Suprapubic skin (tissue), 3 donors: ENCODE data around the gene KCNT2.

Experiments used
- EP300 ChIP-seq: sonication (generic); formaldehyde crosslinking; IDR thresholded peaks from one replicate; pipeline ENCODE4 v1.6.1; 2017; ENCODE audit warnings: antibody characterized with exemption
- TF ChIP-seq, protein P1 (sequence below), 2 donors: fragments of 200-600 bp in 1 of 2; fragments of 450-650 bp in 1 of 2; sonication (generic) in 1 of 2; IDR thresholded peaks; one replicate each; pipeline ENCODE4 v1.5.1; 2016 to 2019; ENCODE audit warnings: antibody characterized with exemption in 2 of 2, mild to moderate bottlenecking in 1 of 2, moderate library complexity in 1 of 2

DNA sequence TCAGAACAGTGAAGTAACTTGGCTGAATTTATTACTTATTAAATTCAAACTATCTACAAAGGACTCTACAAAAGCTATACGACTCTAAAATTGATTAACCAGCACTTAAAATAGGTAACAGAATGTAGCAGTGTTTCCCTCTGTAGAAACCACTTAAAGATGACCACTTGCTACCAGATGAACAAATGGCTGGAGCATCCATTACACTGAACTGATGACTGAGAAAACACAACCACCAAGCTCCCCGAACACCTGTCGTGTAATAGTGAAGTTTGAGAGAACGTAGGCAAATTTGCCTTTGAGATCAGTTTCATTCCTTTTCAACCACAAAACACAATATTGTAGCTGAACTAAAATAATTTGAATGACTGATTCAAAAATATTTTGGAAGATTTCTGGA lies 226.7 kb downstream of the KCNT2 start:
- no peak for TF ChIP-seq EP300
- TF ChIP-seq, protein P1, sequence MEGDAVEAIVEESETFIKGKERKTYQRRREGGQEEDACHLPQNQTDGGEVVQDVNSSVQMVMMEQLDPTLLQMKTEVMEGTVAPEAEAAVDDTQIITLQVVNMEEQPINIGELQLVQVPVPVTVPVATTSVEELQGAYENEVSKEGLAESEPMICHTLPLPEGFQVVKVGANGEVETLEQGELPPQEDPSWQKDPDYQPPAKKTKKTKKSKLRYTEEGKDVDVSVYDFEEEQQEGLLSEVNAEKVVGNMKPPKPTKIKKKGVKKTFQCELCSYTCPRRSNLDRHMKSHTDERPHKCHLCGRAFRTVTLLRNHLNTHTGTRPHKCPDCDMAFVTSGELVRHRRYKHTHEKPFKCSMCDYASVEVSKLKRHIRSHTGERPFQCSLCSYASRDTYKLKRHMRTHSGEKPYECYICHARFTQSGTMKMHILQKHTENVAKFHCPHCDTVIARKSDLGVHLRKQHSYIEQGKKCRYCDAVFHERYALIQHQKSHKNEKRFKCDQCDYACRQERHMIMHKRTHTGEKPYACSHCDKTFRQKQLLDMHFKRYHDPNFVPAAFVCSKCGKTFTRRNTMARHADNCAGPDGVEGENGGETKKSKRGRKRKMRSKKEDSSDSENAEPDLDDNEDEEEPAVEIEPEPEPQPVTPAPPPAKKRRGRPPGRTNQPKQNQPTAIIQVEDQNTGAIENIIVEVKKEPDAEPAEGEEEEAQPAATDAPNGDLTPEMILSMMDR (IDR thresholded peaks at IDR 0.05) = no peak
